ENCODE measurements around the gene LGI4.
"Not testable (repeated sequence)": the region's sequence is repeated elsewhere in the genome, so short reads cannot be mapped to it uniquely, and the experiment has no call there.

The LGI4 gene

GRCh38 chr19:35105411-35106290 lies 29.2 kb downstream of the LGI4 start:
- no peak for DNase-seq

- DNase-seq, result no peak
Measured at GRCh38 chr19:35105047-35105410, 29.8 kb downstream of the LGI4 start.

GRCh38 chr19:35104361-35104760 lies 30.5 kb downstream of the LGI4 start:
- DNase-seq, result no peak

- DNase-seq, result not testable (repeated sequence)
Measured at GRCh38 chr19:35103614-35104013, 31.2 kb downstream of the LGI4 start.

- not testable (repeated sequence) for DNase-seq
Measured at GRCh38 chr19:35101949-35102348, 32.9 kb downstream of the LGI4 start.

GRCh38 chr19:35100588-35101533 lies 34.0 kb downstream of the LGI4 start:
- DNase-seq, result no peak

- DNase-seq, result no peak
Measured at GRCh38 chr19:35099897-35100275, 35.0 kb downstream of the LGI4 start.

- no peak for DNase-seq
Measured at GRCh38 chr19:35099155-35099896, 35.5 kb downstream of the LGI4 start.

GRCh38 chr19:35098413-35099049 lies 36.3 kb downstream of the LGI4 start:
- DNase-seq, result no peak

GRCh38 chr19:35095667-35096368 lies 39.0 kb downstream of the LGI4 start:
- peak; percentile 50 for DNase-seq

- no peak for DNase-seq
Measured at GRCh38 chr19:35094656-35095055, 40.2 kb downstream of the LGI4 start.

GRCh38 chr19:35093941-35094647 lies 40.8 kb downstream of the LGI4 start:
- DNase-seq, result no peak

GRCh38 chr19:35093430-35093829 lies 41.4 kb downstream of the LGI4 start:
- no peak for DNase-seq

- peak; percentile 84 for DNase-seq
Measured at GRCh38 chr19:35090506-35091214, 44.2 kb downstream of the LGI4 start.

- DNase-seq, result no peak
Measured at GRCh38 chr19:35090160-35090505, 44.7 kb downstream of the LGI4 start.

GRCh38 chr19:35089554-35089953 lies 45.3 kb downstream of the LGI4 start:
- no peak for DNase-seq

GRCh38 chr19:35088131-35088913 lies 46.5 kb downstream of the LGI4 start:
- DNase-seq, result no peak

- DNase-seq, result peak; percentile 18
Measured at GRCh38 chr19:35087393-35087792, 47.5 kb downstream of the LGI4 start.

- DNase-seq, result no peak
Measured at GRCh38 chr19:35086455-35086854, 48.4 kb downstream of the LGI4 start.

GRCh38 chr19:35085947-35086346 lies 48.9 kb downstream of the LGI4 start:
- DNase-seq, result no peak

Measured in NCI-H82 (cell line).